Measurements from ENCODE around the gene FOXD2.

FOXD2 gene

GRCh38 chr1:47433477-47434050 lies 4.3 kb upstream of the FOXD2 start:
- no peak overlapping the region for H3K4me3 ChIP-seq (ENCODE audit: low read depth in 1 of 2, low read length in 1 of 2)
- no peak for TF ChIP-seq CTCF (IDR thresholded peaks at IDR 0.05)
- H3K27ac ChIP-seq, result no peak overlapping the region
- H3K4me1 ChIP-seq (ENCODE audit: control insufficient read depth in 1 of 2, insufficient read depth in 1 of 2, low read depth in 1 of 2, low read length in 1 of 2), result peaks cover 33 to 46% of the 10 kb centered on the region in 2 experiments
- H3K36me3 ChIP-seq, result no peaks in the 10 kb centered on the region
- H3K27me3 ChIP-seq, result peaks cover 100% of the 10 kb centered on the region
- no peaks in the 10 kb centered on the region for H3K9me3 ChIP-seq

- Histone ChIP-seq H3K27me3 (peaks cover 100% of the 10 kb centered on the region), H3K4me1 (ENCODE audit: control insufficient read depth in 1 of 2, insufficient read depth in 1 of 2, low read depth in 1 of 2, low read length in 1 of 2) (peaks cover 35 to 53% of the 10 kb centered on the region in 2 experiments)
- TF ChIP-seq CTCF (IDR thresholded peaks at IDR 0.05), result no peak
These were observed 3.6 kb upstream of the FOXD2 start for GRCh38 chr1:47434051-47434842.

GRCh38 chr1:47435506-47436303 lies 2.1 kb upstream of the FOXD2 start:
- no peaks in the 10 kb centered on the region for H3K9me3 ChIP-seq
- no peaks in the 10 kb centered on the region for H3K36me3 ChIP-seq
- peaks cover 35 to 56% of the 10 kb centered on the region in 2 experiments for H3K4me1 ChIP-seq (ENCODE audit: control insufficient read depth in 1 of 2, insufficient read depth in 1 of 2, low read depth in 1 of 2, low read length in 1 of 2)
- TF ChIP-seq CTCF (IDR thresholded peaks at IDR 0.05), result no peak
- H3K27me3 ChIP-seq, result peaks cover 100% of the 10 kb centered on the region
- no peak overlapping the region for H3K4me3 ChIP-seq (ENCODE audit: low read depth in 1 of 2, low read length in 1 of 2)
- no peak overlapping the region for H3K27ac ChIP-seq

More at GRCh38 chr1:47434051-47434842, 3.6 kb upstream of the FOXD2 start:
- no peak overlapping the region for H3K4me3 ChIP-seq (ENCODE audit: low read depth in 1 of 2, low read length in 1 of 2)
- no peaks in the 10 kb centered on the region for H3K9me3 ChIP-seq
- no peak overlapping the region for H3K27ac ChIP-seq
- H3K36me3 ChIP-seq, result no peaks in the 10 kb centered on the region

- no peaks in the 10 kb centered on the region for H3K9me3 ChIP-seq
- TF ChIP-seq CTCF (IDR thresholded peaks at IDR 0.05), result no peak
- H3K27me3 ChIP-seq, result peaks cover 100% of the 10 kb centered on the region
- H3K4me1 ChIP-seq (ENCODE audit: control insufficient read depth in 1 of 2, insufficient read depth in 1 of 2, low read depth in 1 of 2, low read length in 1 of 2), result peaks cover 35 to 56% of the 10 kb centered on the region in 2 experiments
- H3K4me3 ChIP-seq (ENCODE audit: low read depth in 1 of 2, low read length in 1 of 2), result peak overlapping the region; percentile 70 to 86
- no peak overlapping the region for H3K27ac ChIP-seq
- no peaks in the 10 kb centered on the region for H3K36me3 ChIP-seq
These were observed 1.4 kb upstream of the FOXD2 start for GRCh38 chr1:47436304-47436978.

DNA sequence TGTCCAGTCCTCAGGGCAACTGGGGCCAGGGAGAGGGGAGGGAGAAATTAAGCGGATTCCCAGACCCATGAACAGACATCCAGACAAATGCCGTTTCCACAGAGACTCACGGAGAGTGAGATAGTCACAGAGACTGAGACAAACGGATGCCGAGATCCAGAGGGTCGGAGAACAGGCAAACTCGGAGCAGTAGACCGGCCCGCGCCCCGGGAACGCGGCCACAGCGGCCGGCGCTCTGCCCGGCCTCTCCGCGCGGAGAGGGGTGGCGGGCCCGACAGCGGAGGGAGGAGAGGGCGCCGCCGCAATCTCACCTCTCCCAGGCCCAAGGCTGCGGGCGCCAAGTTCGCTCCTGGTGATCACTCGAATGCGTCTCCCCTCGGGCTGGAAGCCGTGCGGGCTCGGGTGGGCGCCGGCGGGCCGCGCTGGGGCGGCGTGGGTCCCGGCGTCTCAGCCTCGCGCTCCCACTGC lies 831 bp upstream of the FOXD2 start:
- peaks cover 35 to 56% of the 10 kb centered on the region in 2 experiments for H3K4me1 ChIP-seq (ENCODE audit: control insufficient read depth in 1 of 2, insufficient read depth in 1 of 2, low read depth in 1 of 2, low read length in 1 of 2)
- peak overlapping the region; percentile 31 for H3K27ac ChIP-seq
- no peaks in the 10 kb centered on the region for H3K9me3 ChIP-seq
- H3K36me3 ChIP-seq, result no peaks in the 10 kb centered on the region
- peak overlapping the region; percentile 70 to 86 for H3K4me3 ChIP-seq (ENCODE audit: low read depth in 1 of 2, low read length in 1 of 2)
- no peak for TF ChIP-seq CTCF (IDR thresholded peaks at IDR 0.05)
- peaks cover 100% of the 10 kb centered on the region for H3K27me3 ChIP-seq

Data from neutrophil (primary cell).